Measurements from ENCODE around the gene WDFY3. TPM values are rescaled to one million over a fixed set of nuclear protein-coding genes. Genes with fewer than 3 reads are reported as not detected.

WDFY3 gene
- total and polyA plus RNA-seq, 8 donors: 3.2 to 163 (median 28.4) TPM

DNA sequence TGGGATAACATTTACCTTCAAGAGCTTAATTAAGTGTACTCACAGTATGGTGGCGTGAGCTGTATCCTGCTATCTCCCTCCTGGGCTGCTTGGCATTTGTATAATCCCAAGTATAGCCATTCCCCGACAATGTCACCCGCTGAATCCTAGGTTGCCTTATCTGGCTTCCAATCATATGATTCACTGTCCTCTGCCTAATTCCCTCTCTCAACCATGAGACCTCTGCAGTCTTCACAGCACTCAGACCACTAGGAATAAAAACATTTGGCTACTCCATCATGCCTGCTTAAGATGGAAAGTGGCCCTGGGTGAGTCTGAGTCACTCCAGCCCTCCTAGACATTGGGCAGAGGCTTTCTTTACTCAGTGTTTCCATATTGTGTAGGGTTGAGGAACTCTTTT, 28.9 kb upstream of the WDFY3 start:
- Histone ChIP-seq H3K36me3 (no peaks in the 10 kb centered on the region), H3K4me1 (no peaks in the 10 kb centered on the region), H3K4me3 (no peak overlapping the region), H3K9me3 (no peaks in the 10 kb centered on the region), H3K27ac (no peak overlapping the region), H3K27me3 (no peaks in the 10 kb centered on the region)
- intact Hi-C loops (cut with DNase I; ENCODE audit: low total_unique reads): no loop called here
- TF ChIP-seq EP300 (IDR thresholded peaks at IDR 0.05) (no peak), POLR2AphosphoS5 (IDR thresholded peaks at IDR 0.05) (no peak), POLR2A (IDR thresholded peaks at IDR 0.05) (no peak)
- TF ChIP-seq, protein P1, sequence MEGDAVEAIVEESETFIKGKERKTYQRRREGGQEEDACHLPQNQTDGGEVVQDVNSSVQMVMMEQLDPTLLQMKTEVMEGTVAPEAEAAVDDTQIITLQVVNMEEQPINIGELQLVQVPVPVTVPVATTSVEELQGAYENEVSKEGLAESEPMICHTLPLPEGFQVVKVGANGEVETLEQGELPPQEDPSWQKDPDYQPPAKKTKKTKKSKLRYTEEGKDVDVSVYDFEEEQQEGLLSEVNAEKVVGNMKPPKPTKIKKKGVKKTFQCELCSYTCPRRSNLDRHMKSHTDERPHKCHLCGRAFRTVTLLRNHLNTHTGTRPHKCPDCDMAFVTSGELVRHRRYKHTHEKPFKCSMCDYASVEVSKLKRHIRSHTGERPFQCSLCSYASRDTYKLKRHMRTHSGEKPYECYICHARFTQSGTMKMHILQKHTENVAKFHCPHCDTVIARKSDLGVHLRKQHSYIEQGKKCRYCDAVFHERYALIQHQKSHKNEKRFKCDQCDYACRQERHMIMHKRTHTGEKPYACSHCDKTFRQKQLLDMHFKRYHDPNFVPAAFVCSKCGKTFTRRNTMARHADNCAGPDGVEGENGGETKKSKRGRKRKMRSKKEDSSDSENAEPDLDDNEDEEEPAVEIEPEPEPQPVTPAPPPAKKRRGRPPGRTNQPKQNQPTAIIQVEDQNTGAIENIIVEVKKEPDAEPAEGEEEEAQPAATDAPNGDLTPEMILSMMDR (IDR thresholded peaks at IDR 0.05): no peak
- no peak for DNase-seq
- 71 to 88% (median 79%) methylated on average over 3 of the region's 3 CpGs for WGBS, 5 donors

DNA sequence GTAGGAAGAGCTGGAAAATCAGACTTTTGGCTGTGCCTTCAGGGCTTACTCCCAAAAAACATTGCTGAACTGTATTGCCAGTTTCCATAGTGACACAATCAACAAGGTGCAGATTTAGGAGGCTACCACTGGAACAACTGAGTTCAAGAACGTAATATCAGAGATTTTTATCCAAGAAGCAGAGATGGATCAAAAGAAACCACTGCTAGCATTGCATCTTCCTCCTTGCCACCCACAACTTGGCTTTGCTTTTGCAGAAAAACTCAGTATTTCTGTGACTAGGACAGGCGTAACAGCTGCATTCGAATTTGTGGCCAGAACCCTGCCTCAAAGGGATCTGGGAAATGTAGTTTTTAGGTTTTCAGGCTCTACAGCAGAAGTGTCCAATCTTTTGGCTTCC, 27.8 kb upstream of the WDFY3 start:
- no peaks in the 10 kb centered on the region for H3K9me3 ChIP-seq
- H3K36me3 ChIP-seq: no peaks in the 10 kb centered on the region
- H3K27ac ChIP-seq: no peak overlapping the region
- no peaks in the 10 kb centered on the region for H3K4me1 ChIP-seq
- H3K4me3 ChIP-seq: no peak overlapping the region
- TF ChIP-seq POLR2AphosphoS5 (IDR thresholded peaks at IDR 0.05) (no peak), POLR2A (IDR thresholded peaks at IDR 0.05) (no peak), EP300 (IDR thresholded peaks at IDR 0.05) (no peak)
- TF ChIP-seq, protein P1 (IDR thresholded peaks at IDR 0.05): no peak
- peak in 1 of 2 donors; percentile 36 for DNase-seq
- intact Hi-C loops (cut with DNase I; ENCODE audit: low total_unique reads): no loop called here
- H3K27me3 ChIP-seq: no peaks in the 10 kb centered on the region
- 35 to 44% (median 37%) methylated on average over 3 of the region's 3 CpGs for WGBS, 5 donors

DNA sequence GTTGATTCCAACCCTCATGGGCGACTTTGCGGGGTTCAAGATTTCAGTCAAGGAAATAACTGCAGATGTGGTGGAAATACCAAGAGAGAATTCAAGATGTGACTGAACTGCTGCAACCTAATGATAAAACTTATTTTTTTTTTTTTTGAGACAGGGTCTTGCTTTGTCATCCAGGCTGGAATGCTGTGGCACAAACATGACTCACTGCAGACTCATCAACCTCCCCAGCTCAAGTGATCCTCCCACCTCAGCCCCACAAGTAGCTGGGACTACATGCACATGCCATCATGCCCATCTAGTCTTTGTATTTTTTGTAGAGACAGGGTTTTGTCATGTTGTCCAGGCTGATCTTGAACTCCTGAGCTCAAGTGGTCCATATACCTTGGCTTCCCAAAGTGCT, 19.5 kb upstream of the WDFY3 start:
- no peaks in the 10 kb centered on the region for H3K27me3 ChIP-seq
- no peak overlapping the region for H3K4me3 ChIP-seq
- peaks cover 0 to 18% (median 8%) of the 10 kb centered on the region in 4 donors for H3K9me3 ChIP-seq
- H3K27ac ChIP-seq: no peak overlapping the region
- intact Hi-C loops (cut with DNase I; ENCODE audit: low total_unique reads): no loop called here
- TF ChIP-seq EP300 (IDR thresholded peaks at IDR 0.05) (no peak), POLR2A (IDR thresholded peaks at IDR 0.05) (no peak), POLR2AphosphoS5 (IDR thresholded peaks at IDR 0.05) (no peak)
- TF ChIP-seq, protein P1 (IDR thresholded peaks at IDR 0.05): no peak
- H3K36me3 ChIP-seq: no peaks in the 10 kb centered on the region
- 93 to 100% (median 98%) methylated on average over 2 of the region's 2 CpGs for WGBS, 5 donors
- DNase-seq: no peak
- H3K4me1 ChIP-seq: no peaks in the 10 kb centered on the region

DNA sequence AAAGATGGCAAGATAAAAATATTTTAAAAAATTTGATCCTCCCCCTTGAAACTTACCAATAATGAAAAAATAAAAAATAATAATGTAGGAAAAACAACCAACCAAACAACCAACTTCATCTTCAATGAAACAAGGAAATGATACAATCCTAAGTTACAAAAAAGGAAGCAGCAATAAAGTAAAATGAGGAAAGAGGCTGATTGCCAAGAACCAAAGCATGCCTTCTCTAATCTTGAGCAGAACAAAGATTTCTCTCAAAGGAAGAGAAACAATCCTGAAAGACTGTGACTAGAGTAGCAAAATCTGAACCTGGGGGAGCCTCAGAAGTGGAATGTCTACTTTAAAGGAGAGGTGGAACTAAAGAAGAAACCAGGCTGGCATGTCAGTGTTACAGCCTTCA, 10.9 kb upstream of the WDFY3 start:
- intact Hi-C loops (cut with DNase I; ENCODE audit: low total_unique reads): no loop called here
- no peaks in the 10 kb centered on the region for H3K27me3 ChIP-seq
- DNase-seq: no peak

More for the DNA sequence above, 10.9 kb upstream of the WDFY3 start:
- Histone ChIP-seq H3K36me3 (no peaks in the 10 kb centered on the region), H3K4me1 (no peaks in the 10 kb centered on the region), H3K27ac (no peak overlapping the region), H3K4me3 (no peak overlapping the region), H3K9me3 (no peaks in the 10 kb centered on the region)
- TF ChIP-seq EP300 (IDR thresholded peaks at IDR 0.05) (no peak), POLR2A (IDR thresholded peaks at IDR 0.05) (no peak), POLR2AphosphoS5 (IDR thresholded peaks at IDR 0.05) (no peak)
- TF ChIP-seq, protein P1 (IDR thresholded peaks at IDR 0.05): no peak

Measured in stomach (tissue), 9 donors.